Cardiac fibroblast (primary cell): ENCODE data around the gene MRPS27.

Experiments
- DNase-seq, 2 donors: peaks; one replicate each; pipeline versions ENCODE4 v3.0.0 to v3.0.0-alpha.2; 2010; ENCODE audit warnings: low read depth in 2 of 2
- H3K4me3 ChIP-seq, 2 donors: replicated peaks in 1 of 2; 1 replicate in 1 of 2; 2 replicates in 1 of 2; pipeline ENCODE4 v1.5.1; 2011; ENCODE audit warnings: low read depth in 2 of 2, low read length in 2 of 2, mild to moderate bottlenecking in 2 of 2, moderate library complexity in 1 of 2
- TF ChIP-seq, protein P1 (sequence below): IDR thresholded peaks from one replicate; pipeline ENCODE4 v1.5.1; 2011; ENCODE audit warnings: low read depth, mild to moderate bottlenecking, low read length, inconsistent platforms

MRPS27 gene

DNA sequence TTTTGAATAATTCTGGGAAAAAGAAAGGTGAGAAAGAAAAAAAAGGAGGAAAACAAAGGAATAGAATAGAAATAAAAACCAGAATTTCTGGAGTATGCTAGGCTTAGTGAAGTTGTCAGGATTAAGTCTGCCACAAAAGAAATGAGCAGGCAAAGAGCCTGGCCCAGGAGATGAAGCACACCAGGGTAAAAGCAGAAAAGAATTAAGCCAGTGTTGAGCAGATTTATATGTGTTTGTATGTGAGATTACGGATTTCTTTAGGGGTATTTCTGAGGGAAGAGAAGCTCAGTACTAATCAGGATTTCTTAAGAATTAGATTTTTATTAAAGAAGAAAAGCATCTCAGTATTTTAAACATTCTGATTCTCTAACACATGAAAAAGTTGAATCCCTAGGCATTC, 74.5 kb downstream of the MRPS27 start:
- TF ChIP-seq, protein P1, sequence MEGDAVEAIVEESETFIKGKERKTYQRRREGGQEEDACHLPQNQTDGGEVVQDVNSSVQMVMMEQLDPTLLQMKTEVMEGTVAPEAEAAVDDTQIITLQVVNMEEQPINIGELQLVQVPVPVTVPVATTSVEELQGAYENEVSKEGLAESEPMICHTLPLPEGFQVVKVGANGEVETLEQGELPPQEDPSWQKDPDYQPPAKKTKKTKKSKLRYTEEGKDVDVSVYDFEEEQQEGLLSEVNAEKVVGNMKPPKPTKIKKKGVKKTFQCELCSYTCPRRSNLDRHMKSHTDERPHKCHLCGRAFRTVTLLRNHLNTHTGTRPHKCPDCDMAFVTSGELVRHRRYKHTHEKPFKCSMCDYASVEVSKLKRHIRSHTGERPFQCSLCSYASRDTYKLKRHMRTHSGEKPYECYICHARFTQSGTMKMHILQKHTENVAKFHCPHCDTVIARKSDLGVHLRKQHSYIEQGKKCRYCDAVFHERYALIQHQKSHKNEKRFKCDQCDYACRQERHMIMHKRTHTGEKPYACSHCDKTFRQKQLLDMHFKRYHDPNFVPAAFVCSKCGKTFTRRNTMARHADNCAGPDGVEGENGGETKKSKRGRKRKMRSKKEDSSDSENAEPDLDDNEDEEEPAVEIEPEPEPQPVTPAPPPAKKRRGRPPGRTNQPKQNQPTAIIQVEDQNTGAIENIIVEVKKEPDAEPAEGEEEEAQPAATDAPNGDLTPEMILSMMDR: no peak
- H3K4me3 ChIP-seq: no peak overlapping the region
- no peak for DNase-seq

DNA sequence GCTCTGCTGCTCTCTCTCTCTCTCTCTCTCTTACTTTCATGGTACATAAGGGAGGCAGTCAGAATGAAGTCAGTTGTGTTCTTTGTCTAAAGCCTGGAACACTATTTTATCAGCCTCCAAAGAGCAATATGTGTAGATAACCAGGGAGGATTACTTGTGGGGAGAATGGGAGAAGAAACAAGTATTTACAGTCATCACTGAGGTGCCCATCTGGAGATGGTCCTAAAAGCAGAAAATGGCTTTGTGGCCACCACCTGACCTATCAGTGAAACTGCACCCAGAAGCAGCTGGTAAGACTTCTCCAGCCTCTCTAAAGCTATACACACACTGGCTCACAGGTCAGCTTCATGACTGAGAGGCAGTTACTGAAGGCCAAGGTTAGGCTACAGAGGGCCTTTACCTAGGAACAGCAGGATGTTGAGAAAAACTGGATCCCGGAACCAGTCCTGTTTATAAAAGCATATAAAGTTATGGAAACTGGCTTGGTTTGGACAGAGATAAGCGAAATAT, 75.1 kb downstream of the MRPS27 start:
- TF ChIP-seq, protein P1: peak; percentile 58
- DNase-seq: peak; percentile 74 to 77
- H3K4me3 ChIP-seq: no peak overlapping the region

DNA sequence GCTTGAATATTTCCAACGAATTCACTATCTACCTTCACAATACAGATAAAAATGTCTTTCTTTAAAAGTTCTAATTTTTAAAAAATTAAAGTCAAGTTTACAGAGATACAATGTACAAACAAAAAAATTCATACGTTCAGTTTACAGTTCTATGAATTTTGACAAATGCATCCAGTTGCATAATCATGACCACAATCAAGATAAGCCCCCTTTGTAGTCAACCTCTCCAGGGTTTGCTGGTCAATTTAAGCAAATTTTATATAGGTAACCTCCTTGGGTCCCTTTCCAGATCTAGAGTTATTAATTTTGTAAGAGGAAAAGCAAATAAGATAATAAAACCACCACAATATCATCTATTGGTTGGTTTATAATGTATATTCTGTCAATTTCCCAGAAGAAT, 76.3 kb downstream of the MRPS27 start:
- no peak for DNase-seq
- no peak overlapping the region for H3K4me3 ChIP-seq
- TF ChIP-seq, protein P1: no peak

DNA sequence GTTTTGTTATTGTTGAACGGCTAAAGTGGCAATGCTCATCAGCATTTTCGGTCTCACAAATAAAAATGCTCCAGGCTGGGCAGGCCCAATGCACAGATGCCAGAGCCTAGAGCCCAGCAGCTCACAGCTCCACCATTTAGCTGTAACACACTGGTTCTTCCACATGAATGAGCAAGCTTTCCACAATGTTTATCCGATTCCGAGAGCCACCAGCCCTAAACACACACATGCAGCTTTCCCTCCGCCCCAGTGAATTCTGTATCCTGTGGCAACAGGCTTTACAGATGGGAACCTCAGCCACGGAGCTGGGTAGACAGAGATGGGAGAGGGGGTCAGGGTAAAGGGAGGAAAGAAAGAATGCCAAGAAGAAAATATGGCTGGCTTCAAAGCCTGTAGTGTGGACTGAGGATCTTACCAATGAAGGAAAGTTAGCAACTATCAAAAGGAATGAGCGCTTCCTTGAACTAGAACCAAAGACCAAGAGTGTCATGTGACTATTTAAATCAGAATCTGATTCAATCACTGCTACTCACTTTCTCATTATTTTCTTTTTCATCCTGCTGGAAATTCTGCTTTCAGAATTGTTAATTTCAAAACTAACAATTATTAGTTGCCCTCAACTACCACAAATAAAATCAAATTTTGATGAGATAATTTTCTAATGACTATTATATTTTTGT, 77.1 kb downstream of the MRPS27 start:
- no peak overlapping the region for H3K4me3 ChIP-seq
- no peak for DNase-seq
- TF ChIP-seq, protein P1: no peak

DNA sequence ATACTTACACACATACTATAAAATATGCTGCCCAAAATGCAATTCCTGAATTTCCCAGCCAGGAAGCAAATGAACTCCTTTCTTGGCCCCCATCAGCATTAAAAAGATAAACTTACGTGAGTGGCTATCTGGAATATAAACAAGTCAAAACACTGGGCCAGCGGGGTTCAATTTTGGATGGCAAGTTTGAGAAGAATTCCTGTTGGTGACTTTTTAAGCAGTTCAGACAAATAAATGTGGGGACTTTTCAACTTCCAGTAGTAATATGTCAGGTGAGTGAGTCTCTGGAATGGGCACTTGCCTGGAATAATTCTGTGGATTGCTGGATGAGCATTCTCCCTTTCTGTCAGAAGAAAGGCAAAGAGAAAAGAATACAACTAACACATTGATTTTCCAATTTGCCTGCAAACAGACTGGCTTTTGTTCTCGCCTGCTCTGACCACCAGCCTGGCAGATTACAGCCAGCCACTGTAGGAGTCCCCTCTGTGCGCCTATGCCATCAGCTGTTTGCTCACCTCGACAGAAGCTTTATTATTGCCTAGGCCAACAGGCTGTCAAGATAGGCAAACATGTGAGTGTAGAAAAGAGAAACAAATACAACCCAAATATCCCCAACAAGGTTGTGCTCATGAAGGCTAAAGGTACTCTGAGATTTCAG, 78.6 kb downstream of the MRPS27 start:
- TF ChIP-seq, protein P1: no peak
- H3K4me3 ChIP-seq: no peak overlapping the region
- DNase-seq: no peak

DNA sequence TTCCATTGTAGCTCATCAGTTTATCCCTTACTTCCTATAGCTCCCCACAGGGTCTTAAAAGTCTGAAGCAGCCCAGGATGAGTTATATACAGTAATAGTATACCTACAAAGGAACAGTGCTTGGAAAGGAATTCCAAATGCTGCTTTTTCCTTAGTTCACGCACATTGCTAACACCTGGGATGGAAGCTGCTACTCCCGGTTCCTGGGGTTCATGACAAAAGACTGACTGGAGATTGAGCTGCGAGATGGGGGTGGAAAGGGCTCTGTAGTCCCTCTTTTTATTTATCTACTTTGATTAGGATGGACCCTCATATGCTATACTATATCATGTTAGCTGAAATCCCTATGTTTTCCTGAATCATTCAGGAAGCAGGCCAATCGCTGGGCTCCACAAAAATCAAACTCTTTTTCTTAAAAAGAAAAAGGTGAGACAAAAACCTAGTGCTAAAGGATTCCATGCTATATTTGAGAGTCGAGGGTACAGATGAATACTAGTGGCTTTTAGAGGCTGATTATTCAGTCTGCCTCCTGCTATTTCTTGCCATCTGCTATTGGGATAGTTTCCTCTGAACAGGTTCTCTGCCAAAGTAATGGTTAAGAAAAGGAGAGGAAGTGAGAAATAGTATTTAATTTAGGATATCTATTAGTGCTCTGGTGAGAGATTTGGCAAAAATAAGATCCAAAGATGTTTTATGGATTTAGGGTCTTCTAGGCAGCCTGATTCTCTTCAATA, 81.2 kb downstream of the MRPS27 start:
- TF ChIP-seq, protein P1: no peak
- no peak overlapping the region for H3K4me3 ChIP-seq
- DNase-seq: no peak
